HepG2 (cell line): ENCODE results near the gene AKR7A3. TPM values are rescaled to one million over a fixed set of nuclear protein-coding genes. Genes with fewer than 3 reads are reported as not detected.

Source experiments
- EZH2 ChIP-seq: conservative IDR thresholded peaks from 2 replicates; pipeline ENCODE4 v1.6.1; 2012; ENCODE audit warnings: mild to moderate bottlenecking, low read depth, low read length, moderate library complexity
- HINFP ChIP-seq: sonication (generic); formaldehyde crosslinking; IDR thresholded peaks from 2 replicates; pipeline ENCODE4 v1.4.0; 2020; ENCODE audit warnings: low read depth, mild to moderate bottlenecking, missing genetic modification reagents
- HMG20A ChIP-seq: IDR thresholded peaks from 2 replicates; pipeline ENCODE4 v1.6.1; 2016; ENCODE audit warnings: borderline replicate concordance
- NR2C2 ChIP-seq: sonication (generic); formaldehyde crosslinking; IDR thresholded peaks from 2 replicates; pipeline ENCODE4 v1.4.0; 2020; ENCODE audit warnings: missing genetic modification reagents, mild to moderate bottlenecking, moderate library complexity, borderline replicate concordance
- PAX8 ChIP-seq: sonication (generic); formaldehyde crosslinking; IDR thresholded peaks from 2 replicates; pipeline ENCODE4 v1.8.0; 2022; ENCODE audit warnings: mild to moderate bottlenecking, missing genetic modification reagents, borderline replicate concordance
- PHF20 ChIP-seq: sonication (generic); formaldehyde crosslinking; IDR thresholded peaks from 2 replicates; pipeline ENCODE4 v1.5.0; 2020; ENCODE audit warnings: mild to moderate bottlenecking, missing genetic modification reagents
- SALL1 ChIP-seq: sonication (generic); formaldehyde crosslinking; IDR thresholded peaks from 2 replicates; pipeline ENCODE4 v1.8.0; 2022; ENCODE audit warnings: mild to moderate bottlenecking, missing genetic modification reagents
- SP1 ChIP-seq, 2 experiments: fragments of 450-650 bp in 1 of 2; sonication (generic) in 1 of 2; formaldehyde crosslinking in 1 of 2; IDR thresholded peaks; 2 replicates each; pipeline versions ENCODE4 v1.4.0 to v1.6.1; 2016 to 2020; ENCODE audit warnings: missing genetic modification reagents in 1 of 2
- ZFP62 ChIP-seq: sonication (generic); formaldehyde crosslinking; IDR thresholded peaks from 2 replicates; pipeline ENCODE4 v1.4.0; 2020; ENCODE audit warnings: missing genetic modification reagents
- ZFX ChIP-seq: sonication (generic); formaldehyde crosslinking; IDR thresholded peaks from 2 replicates; pipeline ENCODE4 v1.4.0; 2020; ENCODE audit warnings: mild to moderate bottlenecking, low read depth, missing genetic modification reagents, moderate library complexity
- ZNF136 ChIP-seq: sonication (generic); formaldehyde crosslinking; IDR thresholded peaks from 2 replicates; pipeline ENCODE4 v1.8.1; 2022; ENCODE audit warnings: low read depth, mild to moderate bottlenecking, moderate library complexity, missing genetic modification reagents
- ZNF205 ChIP-seq: IDR thresholded peaks from 2 replicates; pipeline ENCODE4 v1.6.1; 2018; ENCODE audit warnings: missing biosample characterization, missing genetic modification reagents
- ZNF546 ChIP-seq: sonication (generic); formaldehyde crosslinking; conservative IDR thresholded peaks from 2 replicates; pipeline ENCODE4 v1.8.1; 2023; ENCODE audit warnings: mild to moderate bottlenecking, missing genetic modification reagents
- ZNF740 ChIP-seq: sonication (generic); formaldehyde crosslinking; IDR thresholded peaks from 2 replicates; pipeline ENCODE4 v1.4.0; 2020; ENCODE audit warnings: missing genetic modification reagents
- ZNF75D ChIP-seq: sonication (generic); formaldehyde crosslinking; IDR thresholded peaks from 2 replicates; pipeline ENCODE4 v1.8.1; 2023; ENCODE audit warnings: missing genetic modification reagents, mild to moderate bottlenecking, borderline replicate concordance
- ZNF879 ChIP-seq: sonication (generic); formaldehyde crosslinking; IDR thresholded peaks from 2 replicates; pipeline ENCODE4 v1.8.1; 2023; ENCODE audit warnings: missing genetic modification reagents
- ZSCAN21 ChIP-seq: sonication (generic); formaldehyde crosslinking; IDR thresholded peaks from 2 replicates; pipeline ENCODE4 v1.8.0; 2022; ENCODE audit warnings: mild to moderate bottlenecking, missing genetic modification reagents, moderate library complexity, borderline replicate concordance
- polyA plus RNA-seq, 8 experiments: library from polyadenylated mRNA; depleted of rRNA in 3 of 8; stranded (reverse) in 7 of 8; unstranded in 1 of 8; fragments of >200 nt; fragmentation: Illumina TruSeq in 4 of 8; extraction: Trizol in 4 of 8; gene quantifications; 2 replicates each; pipeline versions ENCODE4 v1.2.1 to v1.2.3, GENCODE V29; 2011 to 2016; ENCODE audit warnings: low read depth in 4 of 8, missing spikeins in 1 of 8, mixed read lengths in 1 of 8; ENCODE audit not compliant: insufficient read depth in 1 of 8
- total RNA-seq, 5 experiments: library from RNA; depleted of rRNA; stranded (reverse); fragments of >200 nt; fragmentation: Illumina TruSeq; extraction: Trizol; gene quantifications; 2 replicates each; pipeline ENCODE4 v1.2.3, GENCODE V29; 2016; ENCODE audit warnings: low read depth in 1 of 5
- TF ChIP-seq, protein P1 (sequence below): sonication (generic); formaldehyde crosslinking; IDR thresholded peaks from 2 replicates; pipeline ENCODE4 v1.4.0; 2020; ENCODE audit warnings: mild to moderate bottlenecking, missing genetic modification reagents
- TF ChIP-seq, protein P2 (sequence below): sonication (generic); formaldehyde crosslinking; IDR thresholded peaks from 2 replicates; pipeline ENCODE4 v1.4.0; 2020; ENCODE audit warnings: missing genetic modification reagents

AKR7A3 gene
- total and polyA plus RNA-seq, 2 of the 13 experiments (the other 11 are each of a cell fraction or from before 2014, with no cell fraction given), result 0.58 to 1.00 TPM

GRCh38 chr1:19311931-19312781 lies 23.6 kb upstream of the AKR7A3 start, which contains the start of the genes AKR7A2 and SLC66A1 (continued):
- peak; percentile 48; the same call in 1 of the 2 replicates for TF ChIP-seq ZNF205 (CRISPR knock-in tag)
- TF ChIP-seq, protein P1, sequence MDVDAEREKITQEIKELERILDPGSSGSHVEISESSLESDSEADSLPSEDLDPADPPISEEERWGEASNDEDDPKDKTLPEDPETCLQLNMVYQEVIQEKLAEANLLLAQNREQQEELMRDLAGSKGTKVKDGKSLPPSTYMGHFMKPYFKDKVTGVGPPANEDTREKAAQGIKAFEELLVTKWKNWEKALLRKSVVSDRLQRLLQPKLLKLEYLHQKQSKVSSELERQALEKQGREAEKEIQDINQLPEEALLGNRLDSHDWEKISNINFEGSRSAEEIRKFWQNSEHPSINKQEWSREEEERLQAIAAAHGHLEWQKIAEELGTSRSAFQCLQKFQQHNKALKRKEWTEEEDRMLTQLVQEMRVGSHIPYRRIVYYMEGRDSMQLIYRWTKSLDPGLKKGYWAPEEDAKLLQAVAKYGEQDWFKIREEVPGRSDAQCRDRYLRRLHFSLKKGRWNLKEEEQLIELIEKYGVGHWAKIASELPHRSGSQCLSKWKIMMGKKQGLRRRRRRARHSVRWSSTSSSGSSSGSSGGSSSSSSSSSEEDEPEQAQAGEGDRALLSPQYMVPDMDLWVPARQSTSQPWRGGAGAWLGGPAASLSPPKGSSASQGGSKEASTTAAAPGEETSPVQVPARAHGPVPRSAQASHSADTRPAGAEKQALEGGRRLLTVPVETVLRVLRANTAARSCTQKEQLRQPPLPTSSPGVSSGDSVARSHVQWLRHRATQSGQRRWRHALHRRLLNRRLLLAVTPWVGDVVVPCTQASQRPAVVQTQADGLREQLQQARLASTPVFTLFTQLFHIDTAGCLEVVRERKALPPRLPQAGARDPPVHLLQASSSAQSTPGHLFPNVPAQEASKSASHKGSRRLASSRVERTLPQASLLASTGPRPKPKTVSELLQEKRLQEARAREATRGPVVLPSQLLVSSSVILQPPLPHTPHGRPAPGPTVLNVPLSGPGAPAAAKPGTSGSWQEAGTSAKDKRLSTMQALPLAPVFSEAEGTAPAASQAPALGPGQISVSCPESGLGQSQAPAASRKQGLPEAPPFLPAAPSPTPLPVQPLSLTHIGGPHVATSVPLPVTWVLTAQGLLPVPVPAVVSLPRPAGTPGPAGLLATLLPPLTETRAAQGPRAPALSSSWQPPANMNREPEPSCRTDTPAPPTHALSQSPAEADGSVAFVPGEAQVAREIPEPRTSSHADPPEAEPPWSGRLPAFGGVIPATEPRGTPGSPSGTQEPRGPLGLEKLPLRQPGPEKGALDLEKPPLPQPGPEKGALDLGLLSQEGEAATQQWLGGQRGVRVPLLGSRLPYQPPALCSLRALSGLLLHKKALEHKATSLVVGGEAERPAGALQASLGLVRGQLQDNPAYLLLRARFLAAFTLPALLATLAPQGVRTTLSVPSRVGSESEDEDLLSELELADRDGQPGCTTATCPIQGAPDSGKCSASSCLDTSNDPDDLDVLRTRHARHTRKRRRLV (CRISPR knock-in tag), result no peak
- TF ChIP-seq NR2C2, result peak; percentile 79
- 0 out of 2 replicates have a peak, but pooled peaks have one; percentile 54 for TF ChIP-seq ZNF740 (CRISPR knock-in tag)
- 0 out of 2 replicates have a peak, but pooled peaks have one; percentile 36 for TF ChIP-seq HMG20A (CRISPR knock-in tag)
- no peak for TF ChIP-seq EZH2
- TF ChIP-seq ZFP62, result no peak
- TF ChIP-seq ZNF546, result peak; percentile 52; the same call in 1 of the 2 replicates
- TF ChIP-seq PAX8, result 0 out of 2 replicates have a peak, but pooled peaks have one; percentile 60
- TF ChIP-seq, protein P2, sequence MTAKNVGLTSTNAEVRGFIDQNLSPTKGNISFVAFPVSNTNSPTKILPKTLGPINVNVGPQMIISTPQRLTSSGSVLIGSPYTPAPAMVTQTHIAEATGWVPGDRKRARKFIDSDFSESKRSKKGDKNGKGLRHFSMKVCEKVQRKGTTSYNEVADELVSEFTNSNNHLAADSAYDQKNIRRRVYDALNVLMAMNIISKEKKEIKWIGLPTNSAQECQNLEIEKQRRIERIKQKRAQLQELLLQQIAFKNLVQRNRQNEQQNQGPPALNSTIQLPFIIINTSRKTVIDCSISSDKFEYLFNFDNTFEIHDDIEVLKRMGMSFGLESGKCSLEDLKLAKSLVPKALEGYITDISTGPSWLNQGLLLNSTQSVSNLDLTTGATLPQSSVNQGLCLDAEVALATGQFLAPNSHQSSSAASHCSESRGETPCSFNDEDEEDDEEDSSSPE (CRISPR knock-in tag), result peak; percentile 74
- TF ChIP-seq ZNF75D (CRISPR knock-in tag), result no peak
- TF ChIP-seq ZNF136 (CRISPR knock-in tag), result peak; percentile 79; the same call in 1 of the 2 replicates
- TF ChIP-seq PHF20 (CRISPR knock-in tag), result peak; percentile 76
- no peak for TF ChIP-seq HINFP
- TF ChIP-seq ZNF879 (CRISPR knock-in tag), result peak; percentile 79; the same call in 1 of the 2 replicates
- no peak for TF ChIP-seq SP1 (IDR thresholded peaks at IDR 0.05)
- TF ChIP-seq SP1 (CRISPR knock-in tag; IDR thresholded peaks at IDR 0.05), result peak; percentile 39; the same call in 1 of the 2 replicates
- TF ChIP-seq ZFX (CRISPR knock-in tag), result peak; percentile 89
- TF ChIP-seq ZSCAN21 (CRISPR knock-in tag), result peak; percentile 50; the same call in 1 of the 2 replicates
- peak; percentile 34 for TF ChIP-seq SALL1
